OCI-LY7 (cell line): Measurements from ENCODE around the gene RBM23.

Experiments used
- CTCF ChIP-seq: fragments of 200-600 bp; sonication (generic); conservative IDR thresholded peaks from 2 replicates; pipeline ENCODE4 v1.5.1; 2014; ENCODE audit warnings: mild to moderate bottlenecking, antibody characterized with exemption, low read length, moderate library complexity, mixed read lengths
- EZH2phosphoT487 ChIP-seq: fragments of 200-600 bp; sonication (generic); IDR thresholded peaks from 2 replicates; pipeline ENCODE4 v1.6.1; 2018; ENCODE audit warnings: low read depth, borderline replicate concordance, mild to moderate bottlenecking, mixed run types, antibody characterized with exemption, low read length, moderate library complexity, mixed read lengths

DNA sequence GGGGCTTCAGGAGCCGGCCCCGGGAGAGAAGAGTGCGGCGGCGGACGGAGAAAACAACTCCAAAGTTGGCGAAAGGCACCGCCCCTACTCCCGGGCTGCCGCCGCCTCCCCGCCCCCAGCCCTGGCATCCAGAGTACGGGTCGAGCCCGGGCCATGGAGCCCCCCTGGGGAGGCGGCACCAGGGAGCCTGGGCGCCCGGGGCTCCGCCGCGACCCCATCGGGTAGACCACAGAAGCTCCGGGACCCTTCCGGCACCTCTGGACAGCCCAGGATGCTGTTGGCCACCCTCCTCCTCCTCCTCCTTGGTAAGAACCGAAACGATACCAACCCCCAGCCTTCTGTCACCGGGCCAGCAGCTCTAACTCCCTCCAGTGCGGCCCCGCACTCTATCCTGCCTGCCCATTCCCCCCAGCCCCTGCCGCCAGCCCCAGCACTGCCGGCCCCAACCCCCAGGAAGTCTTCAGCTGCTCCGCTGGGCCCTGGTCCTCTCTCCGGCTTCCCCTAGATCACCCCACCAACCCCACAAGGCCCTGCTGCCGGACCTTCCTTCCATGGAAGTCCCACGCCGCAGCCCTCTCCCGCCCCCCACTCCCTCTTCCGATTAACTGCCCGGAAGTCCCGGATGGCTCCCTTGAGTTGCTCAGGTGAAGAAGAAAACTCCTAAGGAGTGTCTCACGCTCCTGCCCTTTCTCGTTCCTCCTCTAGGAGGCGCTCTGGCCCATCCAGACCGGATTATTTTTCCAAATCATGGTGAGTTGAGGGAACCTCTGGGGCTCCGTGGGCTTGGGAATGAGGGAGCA, 46.7 kb downstream of the RBM23 start:
- TF ChIP-seq EZH2phosphoT487 = no peak
- peak; percentile 98 for TF ChIP-seq CTCF
